ENCODE measurements around the gene ATXN10. TPM values are rescaled to one million over a fixed set of nuclear protein-coding genes. Genes with fewer than 3 reads are reported as not detected.
A peak's percentile ranks its signal among the peaks of the same experiment; 100 is the strongest.
"Not testable (repeated sequence)": the region's sequence is repeated elsewhere in the genome, so short reads cannot be mapped to it uniquely, and the experiment has no call there.

ATXN10 gene
- total and polyA plus RNA-seq, 2 of the 13 experiments (the other 11 are each of a cell fraction or from before 2014, with no cell fraction given): 60.1 to 194 TPM

DNA sequence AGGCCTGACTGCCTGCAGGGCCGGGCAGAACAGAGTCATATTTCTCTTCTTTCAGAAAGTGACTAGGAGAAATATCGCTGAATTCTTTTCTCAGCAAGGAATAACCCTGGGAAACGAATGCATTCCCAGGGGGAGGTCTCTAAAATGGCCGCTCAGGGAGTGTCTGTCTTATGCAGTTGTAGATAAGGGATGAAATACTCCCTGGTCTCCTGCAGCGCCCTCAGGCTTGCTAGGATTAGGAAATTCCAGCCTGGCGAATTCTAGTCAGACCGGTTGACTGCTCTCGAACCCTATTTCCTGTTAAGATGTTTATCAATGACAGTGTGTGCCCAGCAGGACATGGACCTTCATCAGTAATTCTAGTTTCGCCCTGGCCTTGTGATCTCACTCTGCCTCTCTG, 124.4 kb downstream of the ATXN10 start:
- H3K27me3 ChIP-seq (ENCODE audit: control insufficient read depth in 1 of 2, insufficient read depth in 2 of 2, low read length in 2 of 2); H3K27ac ChIP-seq (ENCODE audit: extremely low read length, insufficient read depth, low read length); intact Hi-C loops (cut with micrococcal nuclease; ENCODE audit: unreplicated experiment); H3K79me2 ChIP-seq (ENCODE audit: insufficient read depth, low read length); H4K20me1 ChIP-seq (ENCODE audit: insufficient read depth, low read length); ATAC-seq; in situ Hi-C loops (cut with HindIII; ENCODE audit: extremely low pct_ligation_motif_present, low pct_unique_long_range_greater_than_20kb); H3K4me3 ChIP-seq (replicated peaks in 1 of 3; ENCODE audit: insufficient read depth in 1 of 3, low read depth in 2 of 3, low read length in 3 of 3); FAIRE-seq; CTCF ChIA-PET (ENCODE audit: low intra/inter-chr PET ratio, low total read pairs); H2AFZ ChIP-seq (ENCODE audit: low read length); DNase-seq (ENCODE audit: low spot score); POLR2A ChIA-PET; BruUV-seq (replicated peaks); H3K9ac ChIP-seq (ENCODE audit: insufficient read depth, low read depth, low read length); H3K4me2 ChIP-seq (ENCODE audit: low read depth, low read length): not testable (repeated sequence)
- Histone ChIP-seq H3K9me3 (ENCODE audit: low read length) (peaks cover 17% of the 10 kb centered on the region), H3K36me3 (replicated peaks in 1 of 2; ENCODE audit: control insufficient read depth in 1 of 2, insufficient read depth in 2 of 2, low read length in 2 of 2) (peaks cover 4 to 30% of the 10 kb centered on the region in 2 experiments), H3K4me1 (ENCODE audit: insufficient read depth, low read length) (peaks cover 14% of the 10 kb centered on the region)
- WGBS (ENCODE audit: low lambda C conversion rate): 98% methylated on average over 9 of the region's 9 CpGs
- TF ChIP-seq, protein P1, sequence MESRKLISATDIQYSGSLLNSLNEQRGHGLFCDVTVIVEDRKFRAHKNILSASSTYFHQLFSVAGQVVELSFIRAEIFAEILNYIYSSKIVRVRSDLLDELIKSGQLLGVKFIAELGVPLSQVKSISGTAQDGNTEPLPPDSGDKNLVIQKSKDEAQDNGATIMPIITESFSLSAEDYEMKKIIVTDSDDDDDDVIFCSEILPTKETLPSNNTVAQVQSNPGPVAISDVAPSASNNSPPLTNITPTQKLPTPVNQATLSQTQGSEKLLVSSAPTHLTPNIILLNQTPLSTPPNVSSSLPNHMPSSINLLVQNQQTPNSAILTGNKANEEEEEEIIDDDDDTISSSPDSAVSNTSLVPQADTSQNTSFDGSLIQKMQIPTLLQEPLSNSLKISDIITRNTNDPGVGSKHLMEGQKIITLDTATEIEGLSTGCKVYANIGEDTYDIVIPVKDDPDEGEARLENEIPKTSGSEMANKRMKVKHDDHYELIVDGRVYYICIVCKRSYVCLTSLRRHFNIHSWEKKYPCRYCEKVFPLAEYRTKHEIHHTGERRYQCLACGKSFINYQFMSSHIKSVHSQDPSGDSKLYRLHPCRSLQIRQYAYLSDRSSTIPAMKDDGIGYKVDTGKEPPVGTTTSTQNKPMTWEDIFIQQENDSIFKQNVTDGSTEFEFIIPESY (CRISPR knock-in tag; IDR thresholded peaks at IDR 0.05): peak; percentile 71

DNA sequence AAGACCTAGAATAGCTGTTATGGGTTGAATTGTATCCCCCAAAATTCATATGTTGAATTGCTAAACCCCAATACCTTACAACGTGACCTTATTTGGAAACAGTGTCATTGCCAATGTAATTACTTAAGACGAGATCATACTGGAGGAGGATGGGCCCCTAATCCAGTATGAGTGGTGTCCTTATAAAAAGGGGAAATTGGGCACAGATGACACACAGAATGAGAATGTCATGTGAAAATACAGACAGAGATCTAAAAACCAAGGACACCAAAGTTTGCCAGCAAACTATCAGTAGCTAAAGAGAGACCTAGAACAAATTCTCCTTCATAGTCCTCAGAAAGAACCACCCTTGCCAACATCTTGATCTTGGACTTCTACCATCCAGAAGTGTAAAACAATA, 127.7 kb downstream of the ATXN10 start:
- CTCF ChIA-PET (ENCODE audit: low intra/inter-chr PET ratio, low total read pairs): no interaction called here
- Histone ChIP-seq H2AFZ (ENCODE audit: low read length) (no peak overlapping the region), H3K27ac (ENCODE audit: extremely low read length, insufficient read depth, low read length) (no peak overlapping the region), H3K4me2 (ENCODE audit: low read depth, low read length) (no peak overlapping the region), H3K9ac (ENCODE audit: insufficient read depth, low read depth, low read length) (no peak overlapping the region), H3K79me2 (ENCODE audit: insufficient read depth, low read length) (no peaks in the 10 kb centered on the region), H4K20me1 (ENCODE audit: insufficient read depth, low read length) (no peaks in the 10 kb centered on the region), H3K36me3 (replicated peaks in 1 of 2; ENCODE audit: control insufficient read depth in 1 of 2, insufficient read depth in 2 of 2, low read length in 2 of 2) (peaks cover 0 to 19% of the 10 kb centered on the region in 2 experiments; a peak in 3 of 5 replicates), H3K4me3 (replicated peaks in 1 of 3; ENCODE audit: insufficient read depth in 1 of 3, low read depth in 2 of 3, low read length in 3 of 3) (no peak overlapping the region), H3K9me3 (ENCODE audit: low read length) (peaks cover 17% of the 10 kb centered on the region), H3K4me1 (ENCODE audit: insufficient read depth, low read length) (peaks cover 14% of the 10 kb centered on the region), H3K27me3 (ENCODE audit: control insufficient read depth in 1 of 2, insufficient read depth in 2 of 2, low read length in 2 of 2) (no peaks in the 10 kb centered on the region)
- ATAC-seq (no peak), DNase-seq (ENCODE audit: low spot score) (no peak), FAIRE-seq (no peak)
- intact Hi-C loops (cut with micrococcal nuclease; ENCODE audit: unreplicated experiment) (no loop called here), in situ Hi-C loops (cut with HindIII; ENCODE audit: extremely low pct_ligation_motif_present, low pct_unique_long_range_greater_than_20kb) (no loop called here)
- POLR2A ChIA-PET: no interaction called here
- no TSS peak for BruUV-seq (replicated peaks)
- WGBS (ENCODE audit: low lambda C conversion rate): 98% methylated on average over 2 of the region's 2 CpGs
- TF ChIP-seq ZNF20 (CRISPR knock-in tag; IDR thresholded peaks at IDR 0.05): no peak
- TF ChIP-seq, protein P2, sequence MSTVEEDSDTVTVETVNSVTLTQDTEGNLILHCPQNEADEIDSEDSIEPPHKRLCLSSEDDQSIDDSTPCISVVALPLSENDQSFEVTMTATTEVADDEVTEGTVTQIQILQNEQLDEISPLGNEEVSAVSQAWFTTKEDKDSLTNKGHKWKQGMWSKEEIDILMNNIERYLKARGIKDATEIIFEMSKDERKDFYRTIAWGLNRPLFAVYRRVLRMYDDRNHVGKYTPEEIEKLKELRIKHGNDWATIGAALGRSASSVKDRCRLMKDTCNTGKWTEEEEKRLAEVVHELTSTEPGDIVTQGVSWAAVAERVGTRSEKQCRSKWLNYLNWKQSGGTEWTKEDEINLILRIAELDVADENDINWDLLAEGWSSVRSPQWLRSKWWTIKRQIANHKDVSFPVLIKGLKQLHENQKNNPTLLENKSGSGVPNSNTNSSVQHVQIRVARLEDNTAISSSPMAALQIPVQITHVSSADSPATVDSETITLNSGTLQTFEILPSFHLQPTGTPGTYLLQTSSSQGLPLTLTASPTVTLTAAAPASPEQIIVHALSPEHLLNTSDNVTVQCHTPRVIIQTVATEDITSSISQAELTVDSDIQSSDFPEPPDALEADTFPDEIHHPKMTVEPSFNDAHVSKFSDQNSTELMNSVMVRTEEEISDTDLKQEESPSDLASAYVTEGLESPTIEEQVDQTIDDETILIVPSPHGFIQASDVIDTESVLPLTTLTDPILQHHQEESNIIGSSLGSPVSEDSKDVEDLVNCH (CRISPR knock-in tag; IDR thresholded peaks at IDR 0.05): no peak
- TF ChIP-seq, protein P3, sequence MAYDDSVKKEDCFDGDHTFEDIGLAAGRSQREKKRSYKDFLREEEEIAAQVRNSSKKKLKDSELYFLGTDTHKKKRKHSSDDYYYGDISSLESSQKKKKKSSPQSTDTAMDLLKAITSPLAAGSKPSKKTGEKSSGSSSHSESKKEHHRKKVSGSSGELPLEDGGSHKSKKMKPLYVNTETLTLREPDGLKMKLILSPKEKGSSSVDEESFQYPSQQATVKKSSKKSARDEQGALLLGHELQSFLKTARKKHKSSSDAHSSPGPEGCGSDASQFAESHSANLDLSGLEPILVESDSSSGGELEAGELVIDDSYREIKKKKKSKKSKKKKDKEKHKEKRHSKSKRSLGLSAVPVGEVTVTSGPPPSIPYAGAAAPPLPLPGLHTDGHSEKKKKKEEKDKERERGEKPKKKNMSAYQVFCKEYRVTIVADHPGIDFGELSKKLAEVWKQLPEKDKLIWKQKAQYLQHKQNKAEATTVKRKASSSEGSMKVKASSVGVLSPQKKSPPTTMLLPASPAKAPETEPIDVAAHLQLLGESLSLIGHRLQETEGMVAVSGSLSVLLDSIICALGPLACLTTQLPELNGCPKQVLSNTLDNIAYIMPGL (CRISPR knock-in tag; IDR thresholded peaks at IDR 0.05; ENCODE audit: borderline replicate concordance in 1 of 2, low read depth in 1 of 2): no peak

Data from HepG2 (cell line).